ENCODE measurements around the gene CDK5RAP1.

- TF ChIP-seq MAX (IDR thresholded peaks at IDR 0.05; ENCODE audit: insufficient read depth, insufficient read length) (no peak), CTCF (IDR thresholded peaks at IDR 0.05; ENCODE audit: extremely low read depth in 1 of 2, insufficient read depth in 1 of 2, low read depth in 1 of 2, low read length in 2 of 2) (no peak), POLR2A (IDR thresholded peaks at IDR 0.05; ENCODE audit: low read depth, low read length) (no peak), POLR2AphosphoS5 (IDR thresholded peaks at IDR 0.05; ENCODE audit: insufficient read depth, low read depth, low read length) (no peak), EZH2 (IDR thresholded peaks at IDR 0.05; ENCODE audit: borderline replicate concordance, low read depth, low read length, severe bottlenecking) (no peak), JUN (IDR thresholded peaks at IDR 0.05; ENCODE audit: borderline replicate concordance, insufficient read depth, insufficient read length, low read depth) (no peak), MYC (IDR thresholded peaks at IDR 0.05; ENCODE audit: low read depth, low read length) (no peak)
Observed at GRCh38 chr20:33311996-33312395, 89.3 kb downstream of the CDK5RAP1 start.

Data from endothelial cell of umbilical vein (primary cell).